Epithelial cell of umbilical artery (primary cell): ENCODE measurements around the gene GDNF. TPM values are rescaled to one million over a fixed set of nuclear protein-coding genes. Genes with fewer than 3 reads are reported as not detected.

Experiments used
- total RNA-seq: library from RNA; depleted of rRNA; stranded (reverse); fragments of >200 nt; gene quantifications from 2 replicates; pipeline ENCODE4 v1.2.3, GENCODE V29; 2014

The GDNF gene
- total RNA-seq = not detected in 2 replicates

GRCh38 chr5:37839407-37840052 is at the start of gene GDNF:
GDNF (minus strand) TSS chr5:37840041; CDS start chr5:37834796, 5,245 bp downstream.

